Liver (tissue), 10 donors: Measurements from ENCODE around the gene ACOT11. TPM values are rescaled to one million over a fixed set of nuclear protein-coding genes. Genes with fewer than 3 reads are reported as not detected.

Experiments used
- DNase-seq: peaks from one replicate; pipeline ENCODE4 v3.0.0-alpha.2; 2017; ENCODE audit warnings: low spot score
- H3K27ac ChIP-seq, 2 donors: one replicate each; pipeline ENCODE4 v1.7.0; 2013; ENCODE audit warnings: inconsistent platforms in 2 of 2, low read length in 2 of 2, control low read depth in 1 of 2, low read depth in 1 of 2, mild to moderate bottlenecking in 1 of 2
- H3K27me3 ChIP-seq, 4 donors: one replicate each; pipeline versions ENCODE4 v1.6.1 to v1.7.0; 2013; ENCODE audit warnings: low read length in 3 of 4, inconsistent platforms in 1 of 4, mild to moderate bottlenecking in 1 of 4, moderate library complexity in 1 of 4; ENCODE audit not compliant: control insufficient read depth in 4 of 4, insufficient read depth in 4 of 4
- H3K36me3 ChIP-seq, 4 donors: one replicate each; pipeline versions ENCODE4 v1.6.1 to v1.7.0; 2013; ENCODE audit warnings: low read length in 3 of 4, mild to moderate bottlenecking in 3 of 4, low read depth in 1 of 4, moderate library complexity in 1 of 4; ENCODE audit not compliant: control insufficient read depth in 4 of 4, insufficient read depth in 3 of 4
- H3K4me1 ChIP-seq, 4 donors: one replicate each; pipeline versions ENCODE4 v1.6.1 to v1.7.0; 2013; ENCODE audit warnings: low read length in 3 of 4, mild to moderate bottlenecking in 3 of 4, moderate library complexity in 1 of 4; ENCODE audit not compliant: control insufficient read depth in 4 of 4, insufficient read depth in 4 of 4
- H3K4me3 ChIP-seq, 3 donors: one replicate each; pipeline versions ENCODE4 v1.6.1 to v1.7.0; 2013; ENCODE audit warnings: low read length in 3 of 3, control low read depth in 1 of 3, low read depth in 1 of 3, mild to moderate bottlenecking in 1 of 3
- H3K9ac ChIP-seq, 2 donors: one replicate each; pipeline ENCODE4 v1.7.0; 2013; ENCODE audit warnings: low read length in 2 of 2, mild to moderate bottlenecking in 2 of 2, moderate library complexity in 2 of 2, control low read depth in 1 of 2, low read depth in 1 of 2
- H3K9me3 ChIP-seq, 4 donors: one replicate each; pipeline versions ENCODE4 v1.6.1 to v1.7.0; 2013; ENCODE audit warnings: low read length in 3 of 4; ENCODE audit not compliant: control insufficient read depth in 4 of 4
- CTCF ChIP-seq: fragments of 150-350 bp; IDR thresholded peaks from 2 replicates; pipeline ENCODE4 v1.5.1; 2017; ENCODE audit warnings: improper control_type of control experiment, low read depth, low read length; ENCODE audit not compliant: missing input control
- EGR1 ChIP-seq, 2 donors: IDR thresholded peaks; 2 replicates each; pipeline ENCODE4 v1.6.1; 2016 to 2018; ENCODE audit warnings: antibody characterized with exemption in 2 of 2, low read depth in 2 of 2
- FOXA1 ChIP-seq: IDR thresholded peaks from 2 replicates; pipeline ENCODE4 v1.6.1; 2016; ENCODE audit warnings: antibody characterized with exemption
- HNF4A ChIP-seq, 2 donors: conservative IDR thresholded peaks; 2 replicates each; pipeline ENCODE4 v1.6.1; 2016; ENCODE audit warnings: antibody characterized with exemption in 2 of 2, mild to moderate bottlenecking in 2 of 2
- JUND ChIP-seq, 2 donors: IDR thresholded peaks; 2 replicates each; pipeline ENCODE4 v1.6.1; 2016; ENCODE audit warnings: antibody characterized with exemption in 2 of 2
- NR2F2 ChIP-seq: IDR thresholded peaks from 2 replicates; pipeline ENCODE4 v1.6.1; 2016; ENCODE audit warnings: antibody characterized with exemption
- RAD21 ChIP-seq, 2 donors: IDR thresholded peaks; 2 replicates each; pipeline ENCODE4 v1.6.1; 2016; ENCODE audit warnings: antibody characterized with exemption in 2 of 2, mild to moderate bottlenecking in 2 of 2
- RXRA ChIP-seq, 2 donors: IDR thresholded peaks; 2 replicates each; pipeline ENCODE4 v1.6.1; 2017 to 2018; ENCODE audit warnings: antibody characterized with exemption in 2 of 2, mild to moderate bottlenecking in 1 of 2
- TAF1 ChIP-seq: conservative IDR thresholded peaks from 2 replicates; pipeline ENCODE4 v1.6.1; 2016; ENCODE audit warnings: antibody characterized with exemption, mild to moderate bottlenecking
- WGBS: extraction: QIAGEN DNeasy Blood & Tissue Kit; methylation state at CpG from one replicate; pipeline ENCODE4 v1.1.7; 2013; 5-methylcytosine and 5-hydroxymethylcytosine counted together
- polyA plus RNA-seq, 2 donors: library from polyadenylated mRNA; stranded (reverse) in 1 of 2; unstranded in 1 of 2; fragments of 200-250 nt in 1 of 2; fragments of >200 nt in 1 of 2; fragmentation: Nextera tagmentation in 1 of 2; extraction: Ambion mirVana in 1 of 2; gene quantifications; one replicate each; pipeline versions ENCODE4 v1.2.1 to v1.2.3, GENCODE V29; 2013 to 2015
- small RNA-seq: library from RNA; depleted of rRNA; stranded (forward); fragments of <200 nt; gene quantifications from one replicate; pipeline ENCODE3, GENCODE V24; 2014
- total RNA-seq, 2 donors: library from RNA; depleted of rRNA; stranded (reverse); fragments of >200 nt; gene quantifications; one replicate each; pipeline ENCODE4 v1.2.3, GENCODE V29; 2014
- TF ChIP-seq, protein P1 (sequence below): IDR thresholded peaks from 2 replicates; pipeline ENCODE4 v1.6.1; 2016; ENCODE audit warnings: antibody characterized with exemption
- TF ChIP-seq, protein P2 (sequence below): IDR thresholded peaks from 2 replicates; pipeline ENCODE4 v1.6.1; 2016; ENCODE audit warnings: antibody characterized with exemption, mild to moderate bottlenecking
- TF ChIP-seq, protein P3 (sequence below): IDR thresholded peaks from 2 replicates; pipeline ENCODE4 v1.6.1; 2016; ENCODE audit warnings: antibody characterized with exemption
- donor health status: healthy.
- donor health status: healthy.
- donor health status: healthy.
- donor health status: healthy.
- donor health status: healthy.

ACOT11 gene
- total and polyA plus RNA-seq, 4 donors, result 0.13 to 1.1 (median 0.50) TPM

- no peak overlapping the region for H3K9ac ChIP-seq
- H3K27ac ChIP-seq, result no peak overlapping the region
- no peaks in the 10 kb centered on the region for H3K27me3 ChIP-seq
- TF ChIP-seq TAF1 (no peak), CTCF (no peak), RXRA (IDR thresholded peaks at IDR 0.05) (peak; percentile 54 to 55), HNF4A (conservative IDR thresholded peaks at IDR 0.05) (peak; percentile 39 to 55), EGR1 (IDR thresholded peaks at IDR 0.05; ENCODE audit: low read depth in 2 of 2) (no peak), NR2F2 (no peak), JUND (IDR thresholded peaks at IDR 0.05) (no peak), RAD21 (IDR thresholded peaks at IDR 0.05) (peak in 1 of 2 donors; percentile 42), FOXA1 (no peak)
- TF ChIP-seq, protein P1, sequence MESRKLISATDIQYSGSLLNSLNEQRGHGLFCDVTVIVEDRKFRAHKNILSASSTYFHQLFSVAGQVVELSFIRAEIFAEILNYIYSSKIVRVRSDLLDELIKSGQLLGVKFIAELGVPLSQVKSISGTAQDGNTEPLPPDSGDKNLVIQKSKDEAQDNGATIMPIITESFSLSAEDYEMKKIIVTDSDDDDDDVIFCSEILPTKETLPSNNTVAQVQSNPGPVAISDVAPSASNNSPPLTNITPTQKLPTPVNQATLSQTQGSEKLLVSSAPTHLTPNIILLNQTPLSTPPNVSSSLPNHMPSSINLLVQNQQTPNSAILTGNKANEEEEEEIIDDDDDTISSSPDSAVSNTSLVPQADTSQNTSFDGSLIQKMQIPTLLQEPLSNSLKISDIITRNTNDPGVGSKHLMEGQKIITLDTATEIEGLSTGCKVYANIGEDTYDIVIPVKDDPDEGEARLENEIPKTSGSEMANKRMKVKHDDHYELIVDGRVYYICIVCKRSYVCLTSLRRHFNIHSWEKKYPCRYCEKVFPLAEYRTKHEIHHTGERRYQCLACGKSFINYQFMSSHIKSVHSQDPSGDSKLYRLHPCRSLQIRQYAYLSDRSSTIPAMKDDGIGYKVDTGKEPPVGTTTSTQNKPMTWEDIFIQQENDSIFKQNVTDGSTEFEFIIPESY, result no peak
- TF ChIP-seq, protein P2, sequence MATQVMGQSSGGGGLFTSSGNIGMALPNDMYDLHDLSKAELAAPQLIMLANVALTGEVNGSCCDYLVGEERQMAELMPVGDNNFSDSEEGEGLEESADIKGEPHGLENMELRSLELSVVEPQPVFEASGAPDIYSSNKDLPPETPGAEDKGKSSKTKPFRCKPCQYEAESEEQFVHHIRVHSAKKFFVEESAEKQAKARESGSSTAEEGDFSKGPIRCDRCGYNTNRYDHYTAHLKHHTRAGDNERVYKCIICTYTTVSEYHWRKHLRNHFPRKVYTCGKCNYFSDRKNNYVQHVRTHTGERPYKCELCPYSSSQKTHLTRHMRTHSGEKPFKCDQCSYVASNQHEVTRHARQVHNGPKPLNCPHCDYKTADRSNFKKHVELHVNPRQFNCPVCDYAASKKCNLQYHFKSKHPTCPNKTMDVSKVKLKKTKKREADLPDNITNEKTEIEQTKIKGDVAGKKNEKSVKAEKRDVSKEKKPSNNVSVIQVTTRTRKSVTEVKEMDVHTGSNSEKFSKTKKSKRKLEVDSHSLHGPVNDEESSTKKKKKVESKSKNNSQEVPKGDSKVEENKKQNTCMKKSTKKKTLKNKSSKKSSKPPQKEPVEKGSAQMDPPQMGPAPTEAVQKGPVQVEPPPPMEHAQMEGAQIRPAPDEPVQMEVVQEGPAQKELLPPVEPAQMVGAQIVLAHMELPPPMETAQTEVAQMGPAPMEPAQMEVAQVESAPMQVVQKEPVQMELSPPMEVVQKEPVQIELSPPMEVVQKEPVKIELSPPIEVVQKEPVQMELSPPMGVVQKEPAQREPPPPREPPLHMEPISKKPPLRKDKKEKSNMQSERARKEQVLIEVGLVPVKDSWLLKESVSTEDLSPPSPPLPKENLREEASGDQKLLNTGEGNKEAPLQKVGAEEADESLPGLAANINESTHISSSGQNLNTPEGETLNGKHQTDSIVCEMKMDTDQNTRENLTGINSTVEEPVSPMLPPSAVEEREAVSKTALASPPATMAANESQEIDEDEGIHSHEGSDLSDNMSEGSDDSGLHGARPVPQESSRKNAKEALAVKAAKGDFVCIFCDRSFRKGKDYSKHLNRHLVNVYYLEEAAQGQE, result no peak
- TF ChIP-seq, protein P3, sequence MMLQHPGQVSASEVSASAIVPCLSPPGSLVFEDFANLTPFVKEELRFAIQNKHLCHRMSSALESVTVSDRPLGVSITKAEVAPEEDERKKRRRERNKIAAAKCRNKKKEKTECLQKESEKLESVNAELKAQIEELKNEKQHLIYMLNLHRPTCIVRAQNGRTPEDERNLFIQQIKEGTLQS, result no peak
- 82% methylated on average over 2 of the region's 2 CpGs for WGBS
- peaks cover 0 to 24% (median 17%) of the 10 kb centered on the region in 4 donors for H3K4me1 ChIP-seq
- no peak overlapping the region for H3K4me3 ChIP-seq
- H3K36me3 ChIP-seq, result no peaks in the 10 kb centered on the region
- no peaks in the 10 kb centered on the region for H3K9me3 ChIP-seq
- DNase-seq, result no peak
These were observed 110.3 kb downstream of the ACOT11 start for GRCh38 chr1:54658164-54658913.

Small RNA genes within 50 kb of the gene (small RNA-seq; reads per million reads assigned to genes)
- not detected for gene AC099796.2

Other genes with a start within 250 kb of the ACOT11 start
- gene SSBP3, start 141.8 kb upstream of the ACOT11 start, total RNA-seq, result 10 to 100 TPM in 1 of 2 donors, 1 to 10 TPM in 1; 7.7 to 24.7 TPM
- gene SSBP3, start 141.8 kb upstream of the ACOT11 start, polyA plus RNA-seq, result 10 to 100 TPM; 16.5 to 18.0 TPM
- 10 to 100 TPM in 1 of 2 donors, 1 to 10 TPM in 1; 5.4 to 25.1 TPM for gene FAM151A, start 75.3 kb downstream of the ACOT11 start, total RNA-seq
- gene FAM151A, start 75.3 kb downstream of the ACOT11 start, polyA plus RNA-seq, result 1 to 10 TPM; 1.5 to 3.9 TPM
- 1 to 10 TPM in 1 of 2 donors, under 1 TPM in 1; 0.51 to 2.8 TPM for gene MROH7, start 93.6 kb downstream of the ACOT11 start, total RNA-seq
- gene MROH7, start 93.6 kb downstream of the ACOT11 start, polyA plus RNA-seq, result under 1 TPM; 0.07 to 0.64 TPM
- gene TTC4, start 167.6 kb downstream of the ACOT11 start, total RNA-seq, result 10 to 100 TPM in 1 of 2 donors, 1 to 10 TPM in 1; 9.0 to 10.9 TPM
- gene TTC4, start 167.6 kb downstream of the ACOT11 start, polyA plus RNA-seq, result 1 to 10 TPM; 6.9 to 7.2 TPM
- 1 to 10 TPM; 3.1 to 3.4 TPM for gene PARS2, start 216.3 kb downstream of the ACOT11 start, total RNA-seq
- 1 to 10 TPM; 2.1 to 4.1 TPM for gene PARS2, start 216.3 kb downstream of the ACOT11 start, polyA plus RNA-seq